HepG2 (cell line): ENCODE data around the gene CYB5B. TPM values are rescaled to one million over a fixed set of nuclear protein-coding genes. Genes with fewer than 3 reads are reported as not detected.
A peak's percentile ranks its signal among the peaks of the same experiment; 100 is the strongest.

ENCODE experiments used
- AGO1 ChIP-seq: fragments of 200-400 bp; formaldehyde crosslinking; IDR thresholded peaks from 2 replicates; pipeline ENCODE4 v1.6.1; 2017; ENCODE audit warnings: mild to moderate bottlenecking, low read depth, low read length, moderate library complexity; ENCODE audit not compliant: poor library complexity, severe bottlenecking
- ARNT ChIP-seq: fragments of 450-650 bp; IDR thresholded peaks from 2 replicates; pipeline ENCODE4 v1.6.1; 2017
- ETV6 ChIP-seq: sonication (generic); formaldehyde crosslinking; conservative IDR thresholded peaks from 2 replicates; pipeline ENCODE4 v1.4.0; 2020; ENCODE audit warnings: missing genetic modification reagents
- HNRNPL ChIP-seq: fragments of 200-400 bp; formaldehyde crosslinking; IDR thresholded peaks from 2 replicates; pipeline ENCODE4 v1.6.1; 2017; ENCODE audit warnings: mild to moderate bottlenecking, low read depth, low read length
- KMT2A ChIP-seq: sonication (generic); formaldehyde crosslinking; IDR thresholded peaks from 2 replicates; pipeline ENCODE4 v1.4.0; 2020; ENCODE audit warnings: missing genetic modification reagents
- RAD21 ChIP-seq: fragments of 450-650 bp; formaldehyde crosslinking; IDR thresholded peaks from 2 replicates; pipeline ENCODE4 v1.5.0; 2020; ENCODE audit warnings: mild to moderate bottlenecking
- YY1 ChIP-seq: IDR thresholded peaks from 2 replicates; pipeline ENCODE4 v1.6.1; 2011; ENCODE audit warnings: low read length, low read depth, moderate library complexity, mild to moderate bottlenecking; ENCODE audit not compliant: insufficient read depth, insufficient replicate concordance
- ZFP82 ChIP-seq: sonication (generic); formaldehyde crosslinking; IDR thresholded peaks from 2 replicates; pipeline ENCODE4 v1.5.1; 2020; ENCODE audit warnings: mild to moderate bottlenecking, missing genetic modification reagents, borderline replicate concordance
- ZKSCAN5 ChIP-seq: sonication (generic); formaldehyde crosslinking; IDR thresholded peaks from 2 replicates; pipeline ENCODE4 v1.5.1; 2020; ENCODE audit warnings: mild to moderate bottlenecking, missing genetic modification reagents
- ZNF329 ChIP-seq: sonication (generic); formaldehyde crosslinking; IDR thresholded peaks from 2 replicates; pipeline ENCODE4 v1.9.0; 2021; ENCODE audit warnings: low read depth, mild to moderate bottlenecking, missing genetic modification reagents
- ZNF547 ChIP-seq: sonication (generic); formaldehyde crosslinking; IDR thresholded peaks from 2 replicates; pipeline ENCODE4 v1.5.1; 2020; ENCODE audit warnings: mild to moderate bottlenecking, missing genetic modification reagents
- ZNF572 ChIP-seq: sonication (generic); formaldehyde crosslinking; IDR thresholded peaks from 2 replicates; pipeline ENCODE4 v1.5.1; 2020; ENCODE audit warnings: mild to moderate bottlenecking, missing genetic modification reagents
- ZNF589 ChIP-seq: sonication (generic); formaldehyde crosslinking; conservative IDR thresholded peaks from 2 replicates; pipeline ENCODE4 v1.8.0; 2022; ENCODE audit warnings: mild to moderate bottlenecking, moderate library complexity, missing genetic modification reagents
- polyA plus RNA-seq, 8 experiments: library from polyadenylated mRNA; depleted of rRNA in 3 of 8; stranded (reverse) in 7 of 8; unstranded in 1 of 8; fragments of >200 nt; fragmentation: Illumina TruSeq in 4 of 8; extraction: Trizol in 4 of 8; gene quantifications; 2 replicates each; pipeline versions ENCODE4 v1.2.1 to v1.2.3, GENCODE V29; 2011 to 2016; ENCODE audit warnings: low read depth in 4 of 8, missing spikeins in 1 of 8, mixed read lengths in 1 of 8; ENCODE audit not compliant: insufficient read depth in 1 of 8
- total RNA-seq, 5 experiments: library from RNA; depleted of rRNA; stranded (reverse); fragments of >200 nt; fragmentation: Illumina TruSeq; extraction: Trizol; gene quantifications; 2 replicates each; pipeline ENCODE4 v1.2.3, GENCODE V29; 2016; ENCODE audit warnings: low read depth in 1 of 5
- TF ChIP-seq, protein P1 (sequence below): sonication (generic); formaldehyde crosslinking; IDR thresholded peaks from 2 replicates; pipeline ENCODE4 v1.9.0; 2021; ENCODE audit warnings: mild to moderate bottlenecking, missing genetic modification reagents
- TF ChIP-seq, protein P2 (sequence below): sonication (generic); formaldehyde crosslinking; IDR thresholded peaks from 2 replicates; pipeline ENCODE4 v1.9.0; 2021; ENCODE audit warnings: missing genetic modification reagents, borderline replicate concordance
- TF ChIP-seq, protein P3 (sequence below): sonication (generic); formaldehyde crosslinking; IDR thresholded peaks from 2 replicates; pipeline ENCODE4 v1.9.0; 2021; ENCODE audit warnings: missing genetic modification reagents, mild to moderate bottlenecking, borderline replicate concordance

CYB5B gene
- total and polyA plus RNA-seq, 2 of the 13 experiments (the other 11 are each of a cell fraction or from before 2014, with no cell fraction given): 234 to 432 TPM

DNA sequence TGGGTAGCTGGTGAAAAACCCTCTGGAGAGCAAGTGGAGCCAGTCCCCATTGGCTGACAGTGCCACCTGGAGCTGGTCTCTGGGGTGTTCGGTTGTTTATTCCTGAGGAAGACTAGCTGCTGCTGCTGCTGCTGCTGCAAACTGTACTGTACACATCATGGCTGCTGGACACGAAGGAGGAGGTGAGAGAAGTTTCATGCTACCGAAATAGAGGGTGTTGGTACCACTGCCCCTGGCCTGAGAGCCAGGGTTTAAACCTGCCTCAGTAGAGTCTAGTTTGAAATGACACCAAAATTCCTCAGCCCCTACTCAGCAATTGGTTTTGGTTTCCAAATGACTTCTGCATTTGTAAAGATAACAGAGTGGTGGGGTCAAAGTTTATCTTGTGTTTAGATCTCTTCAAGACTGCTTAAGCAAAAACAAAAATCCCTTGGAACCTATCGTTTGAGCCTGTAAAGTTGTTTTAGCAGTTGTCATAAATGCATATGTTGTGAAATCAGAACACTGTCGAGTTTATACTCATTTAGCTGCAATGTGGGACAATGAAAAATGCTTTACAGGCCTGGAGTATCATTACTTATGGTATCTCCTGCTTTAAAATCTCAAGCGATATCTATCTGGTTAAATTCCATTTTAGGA is 40.8 kb downstream of the CYB5B start (continued):
- TF ChIP-seq, protein P1, sequence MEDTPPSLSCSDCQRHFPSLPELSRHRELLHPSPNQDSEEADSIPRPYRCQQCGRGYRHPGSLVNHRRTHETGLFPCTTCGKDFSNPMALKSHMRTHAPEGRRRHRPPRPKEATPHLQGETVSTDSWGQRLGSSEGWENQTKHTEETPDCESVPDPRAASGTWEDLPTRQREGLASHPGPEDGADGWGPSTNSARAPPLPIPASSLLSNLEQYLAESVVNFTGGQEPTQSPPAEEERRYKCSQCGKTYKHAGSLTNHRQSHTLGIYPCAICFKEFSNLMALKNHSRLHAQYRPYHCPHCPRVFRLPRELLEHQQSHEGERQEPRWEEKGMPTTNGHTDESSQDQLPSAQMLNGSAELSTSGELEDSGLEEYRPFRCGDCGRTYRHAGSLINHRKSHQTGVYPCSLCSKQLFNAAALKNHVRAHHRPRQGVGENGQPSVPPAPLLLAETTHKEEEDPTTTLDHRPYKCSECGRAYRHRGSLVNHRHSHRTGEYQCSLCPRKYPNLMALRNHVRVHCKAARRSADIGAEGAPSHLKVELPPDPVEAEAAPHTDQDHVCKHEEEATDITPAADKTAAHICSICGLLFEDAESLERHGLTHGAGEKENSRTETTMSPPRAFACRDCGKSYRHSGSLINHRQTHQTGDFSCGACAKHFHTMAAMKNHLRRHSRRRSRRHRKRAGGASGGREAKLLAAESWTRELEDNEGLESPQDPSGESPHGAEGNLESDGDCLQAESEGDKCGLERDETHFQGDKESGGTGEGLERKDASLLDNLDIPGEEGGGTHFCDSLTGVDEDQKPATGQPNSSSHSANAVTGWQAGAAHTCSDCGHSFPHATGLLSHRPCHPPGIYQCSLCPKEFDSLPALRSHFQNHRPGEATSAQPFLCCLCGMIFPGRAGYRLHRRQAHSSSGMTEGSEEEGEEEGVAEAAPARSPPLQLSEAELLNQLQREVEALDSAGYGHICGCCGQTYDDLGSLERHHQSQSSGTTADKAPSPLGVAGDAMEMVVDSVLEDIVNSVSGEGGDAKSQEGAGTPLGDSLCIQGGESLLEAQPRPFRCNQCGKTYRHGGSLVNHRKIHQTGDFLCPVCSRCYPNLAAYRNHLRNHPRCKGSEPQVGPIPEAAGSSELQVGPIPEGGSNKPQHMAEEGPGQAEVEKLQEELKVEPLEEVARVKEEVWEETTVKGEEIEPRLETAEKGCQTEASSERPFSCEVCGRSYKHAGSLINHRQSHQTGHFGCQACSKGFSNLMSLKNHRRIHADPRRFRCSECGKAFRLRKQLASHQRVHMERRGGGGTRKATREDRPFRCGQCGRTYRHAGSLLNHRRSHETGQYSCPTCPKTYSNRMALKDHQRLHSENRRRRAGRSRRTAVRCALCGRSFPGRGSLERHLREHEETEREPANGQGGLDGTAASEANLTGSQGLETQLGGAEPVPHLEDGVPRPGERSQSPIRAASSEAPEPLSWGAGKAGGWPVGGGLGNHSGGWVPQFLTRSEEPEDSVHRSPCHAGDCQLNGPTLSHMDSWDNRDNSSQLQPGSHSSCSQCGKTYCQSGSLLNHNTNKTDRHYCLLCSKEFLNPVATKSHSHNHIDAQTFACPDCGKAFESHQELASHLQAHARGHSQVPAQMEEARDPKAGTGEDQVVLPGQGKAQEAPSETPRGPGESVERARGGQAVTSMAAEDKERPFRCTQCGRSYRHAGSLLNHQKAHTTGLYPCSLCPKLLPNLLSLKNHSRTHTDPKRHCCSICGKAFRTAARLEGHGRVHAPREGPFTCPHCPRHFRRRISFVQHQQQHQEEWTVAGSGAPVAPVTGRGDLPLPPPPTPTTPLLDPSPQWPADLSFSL: no peak
- TF ChIP-seq YY1: peak; percentile 47
- peak; percentile 40 for TF ChIP-seq RAD21 (CRISPR knock-in tag)
- TF ChIP-seq HNRNPL: no peak
- TF ChIP-seq ZNF547 (CRISPR knock-in tag): no peak
- TF ChIP-seq ZNF572 (CRISPR knock-in tag): no peak
- TF ChIP-seq ZFP82 (CRISPR knock-in tag): 0 out of 2 replicates have a peak, but pooled peaks have one; percentile 16
- TF ChIP-seq ARNT: no peak
- TF ChIP-seq AGO1: no peak
- no peak for TF ChIP-seq KMT2A (CRISPR knock-in tag)
- TF ChIP-seq ZNF329 (CRISPR knock-in tag): no peak
- TF ChIP-seq, protein P2, sequence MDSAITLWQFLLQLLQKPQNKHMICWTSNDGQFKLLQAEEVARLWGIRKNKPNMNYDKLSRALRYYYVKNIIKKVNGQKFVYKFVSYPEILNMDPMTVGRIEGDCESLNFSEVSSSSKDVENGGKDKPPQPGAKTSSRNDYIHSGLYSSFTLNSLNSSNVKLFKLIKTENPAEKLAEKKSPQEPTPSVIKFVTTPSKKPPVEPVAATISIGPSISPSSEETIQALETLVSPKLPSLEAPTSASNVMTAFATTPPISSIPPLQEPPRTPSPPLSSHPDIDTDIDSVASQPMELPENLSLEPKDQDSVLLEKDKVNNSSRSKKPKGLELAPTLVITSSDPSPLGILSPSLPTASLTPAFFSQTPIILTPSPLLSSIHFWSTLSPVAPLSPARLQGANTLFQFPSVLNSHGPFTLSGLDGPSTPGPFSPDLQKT (CRISPR knock-in tag): no peak
- no peak; the same call in 1 of the 2 replicates for TF ChIP-seq ZKSCAN5 (CRISPR knock-in tag)
- no peak for TF ChIP-seq ETV6 (CRISPR knock-in tag)
- TF ChIP-seq, protein P3, sequence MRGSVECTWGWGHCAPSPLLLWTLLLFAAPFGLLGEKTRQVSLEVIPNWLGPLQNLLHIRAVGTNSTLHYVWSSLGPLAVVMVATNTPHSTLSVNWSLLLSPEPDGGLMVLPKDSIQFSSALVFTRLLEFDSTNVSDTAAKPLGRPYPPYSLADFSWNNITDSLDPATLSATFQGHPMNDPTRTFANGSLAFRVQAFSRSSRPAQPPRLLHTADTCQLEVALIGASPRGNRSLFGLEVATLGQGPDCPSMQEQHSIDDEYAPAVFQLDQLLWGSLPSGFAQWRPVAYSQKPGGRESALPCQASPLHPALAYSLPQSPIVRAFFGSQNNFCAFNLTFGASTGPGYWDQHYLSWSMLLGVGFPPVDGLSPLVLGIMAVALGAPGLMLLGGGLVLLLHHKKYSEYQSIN (CRISPR knock-in tag): no peak
- no peak for TF ChIP-seq ZNF589
